GM10266 (cell line): Measurements from ENCODE around the gene AP1G2.

ENCODE experiments used
- DNase-seq: peaks from one replicate; pipeline ENCODE4 v3.0.0; 2012; ENCODE audit errors: extremely low spot score
- CTCF ChIP-seq: IDR thresholded peaks from 2 replicates; pipeline ENCODE4 v1.5.1; 2012; ENCODE audit warnings: mild to moderate bottlenecking, low read depth; ENCODE audit not compliant: control insufficient read depth, insufficient read depth; ENCODE audit errors: missing control alignments

The AP1G2 gene

GRCh38 chr14:23567186-23568020 is at the start of gene AP1G2:
AP1G2 (minus strand) TSS chr14:23567791; CDS start chr14:23567314, 477 bp downstream.
- TF ChIP-seq CTCF = no peak
- DNase-seq = peak; percentile 90

- no peak for TF ChIP-seq CTCF
- DNase-seq = no peak
These were observed 48.3 kb upstream of the AP1G2 start for GRCh38 chr14:23615856-23616255.

GRCh38 chr14:23614395-23614828 is 46.8 kb upstream of the AP1G2 start:
- TF ChIP-seq CTCF = no peak
- DNase-seq = no peak

GRCh38 chr14:23613242-23614070 is 45.9 kb upstream of the AP1G2 start:
- TF ChIP-seq CTCF = no peak
- no peak for DNase-seq

GRCh38 chr14:23612802-23613201 is 45.2 kb upstream of the AP1G2 start:
- no peak for TF ChIP-seq CTCF
- DNase-seq = no peak

GRCh38 chr14:23612354-23612732 is 44.8 kb upstream of the AP1G2 start:
- no peak for DNase-seq
- TF ChIP-seq CTCF = no peak

GRCh38 chr14:23610815-23611289 is 43.3 kb upstream of the AP1G2 start:
- TF ChIP-seq CTCF = no peak

More at GRCh38 chr14:23610815-23611289, 43.3 kb upstream of the AP1G2 start:
- DNase-seq = no peak
